Activated CD4-positive, alpha-beta T cell treated with anti-CD3 and anti-CD28 coated beads, Interleukin-2, amount 50 U/mL, for 48 hours (primary cell): ENCODE measurements around the gene HPRT1.

Experiments
- DNase-seq, 2 experiments: peaks; one replicate each; pipeline ENCODE4 v3.0.0-alpha.2; 2020

Gene HPRT1

GRCh38 chrX:134544513-134545151, 84.7 kb downstream of the HPRT1 start:
- no peak for DNase-seq

GRCh38 chrX:134545510-134545909, 85.5 kb downstream of the HPRT1 start:
- no peak for DNase-seq

DNA sequence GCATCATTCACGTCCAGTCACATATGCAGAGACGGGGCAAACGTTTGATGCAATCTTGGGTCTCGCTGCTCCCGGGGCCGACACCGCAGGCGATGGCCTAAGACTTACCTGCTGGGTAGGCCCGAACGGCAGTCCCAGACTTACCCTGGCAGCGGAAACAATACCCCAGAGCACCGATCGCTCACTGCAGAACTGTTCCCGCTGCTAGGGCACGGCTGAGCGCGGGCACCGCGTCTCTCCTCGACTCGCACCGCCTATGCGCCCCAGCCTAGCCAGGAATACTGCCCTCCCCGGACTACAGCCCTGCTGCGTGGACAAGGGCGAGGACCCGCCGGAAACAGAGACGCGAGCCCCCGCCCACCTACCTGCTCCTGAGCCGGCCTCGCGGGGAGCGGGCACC, 86.2 kb downstream of the HPRT1 start:
- no peak for DNase-seq

DNA sequence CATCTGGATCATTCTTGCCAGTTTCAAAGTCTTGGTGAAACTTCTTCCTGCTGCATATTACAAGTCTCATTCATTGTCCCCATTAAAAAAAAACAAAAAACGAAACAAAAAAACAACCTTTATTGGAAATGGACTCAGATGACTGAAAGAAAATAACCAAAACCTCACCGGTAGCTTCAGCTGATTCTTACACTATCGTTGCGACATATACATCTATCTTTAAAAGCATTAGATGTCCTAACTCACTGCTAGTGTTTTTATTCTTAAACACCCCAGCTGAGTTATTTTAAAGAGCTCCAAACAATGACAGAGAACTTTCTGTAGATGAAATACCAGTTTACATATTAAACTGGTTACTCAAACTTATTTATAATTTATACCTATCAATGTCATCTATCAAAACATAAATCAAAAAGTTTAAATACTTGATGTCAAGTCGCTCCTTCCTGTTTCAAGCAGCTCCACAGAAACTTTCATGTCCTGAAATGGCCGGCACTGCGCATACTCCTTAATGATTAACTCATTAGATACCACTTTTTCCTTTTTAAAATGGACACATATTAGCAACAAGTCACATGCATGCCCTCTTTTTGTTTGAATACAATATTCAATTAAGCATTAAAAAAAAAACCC, 87.2 kb downstream of the HPRT1 start:
- DNase-seq, result no peak

DNA sequence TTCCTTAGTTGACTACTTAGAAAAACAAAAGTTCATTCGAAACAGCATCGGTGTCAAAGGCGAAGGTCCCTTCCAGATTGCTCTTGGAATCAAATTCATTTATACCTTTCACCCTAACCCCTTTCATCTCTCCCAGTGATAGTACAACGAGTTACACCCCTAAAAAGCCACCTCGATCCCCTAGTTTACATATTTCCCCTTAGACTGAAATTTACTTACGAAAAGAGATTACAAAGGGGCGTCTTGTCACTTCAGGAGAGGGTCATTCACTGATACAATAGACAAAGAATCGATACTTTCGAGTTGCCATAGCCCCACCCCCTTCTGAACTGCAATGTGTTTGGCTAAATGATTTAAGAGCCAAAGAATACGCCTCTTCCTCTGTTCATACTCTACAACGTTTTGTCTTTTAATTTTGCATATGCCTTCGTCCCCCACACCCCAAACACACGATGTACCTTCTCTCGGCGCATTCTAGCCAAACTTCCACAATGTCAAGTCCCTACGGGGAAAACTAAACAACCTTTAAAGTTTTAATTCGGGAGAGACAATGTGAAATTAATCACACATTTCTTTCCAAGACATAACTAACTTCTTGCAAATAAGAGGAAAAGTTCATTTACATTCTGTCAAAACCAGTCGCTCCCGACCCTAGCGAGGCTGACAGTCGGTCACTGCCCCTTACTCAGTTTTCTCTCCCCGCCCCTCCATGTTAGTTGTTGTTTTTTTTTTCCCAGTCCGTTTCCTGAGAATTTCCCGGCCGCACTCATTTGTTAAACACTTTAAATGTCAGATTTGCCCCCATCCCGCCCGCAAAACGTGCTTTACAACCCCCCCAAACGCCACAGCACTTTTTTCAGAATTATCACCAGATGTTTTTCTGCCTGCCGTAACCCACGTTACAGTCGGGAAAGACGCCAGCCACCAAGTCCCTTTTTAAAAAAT, 88.6 kb downstream of the HPRT1 start:
- no peak for DNase-seq
